Heart right ventricle (tissue), 16 donors: Measurements from ENCODE around the gene SNIP1. TPM values are rescaled to one million over a fixed set of nuclear protein-coding genes. Genes with fewer than 3 reads are reported as not detected.

Experiments used
- ATAC-seq, 8 donors: fragments of 200-7000 bp; cut with Tn5 transposase; one replicate each; pipeline ENCODE4 v1.9.1; 2020; ENCODE audit warnings: mild to moderate bottlenecking in 8 of 8, moderate library complexity in 8 of 8, moderate number of reproducible peaks in 1 of 8
- DNase-seq, 2 donors: peaks; one replicate each; pipeline ENCODE4 v3.0.0-alpha.2; 2020
- H3K27ac ChIP-seq, 10 donors: fragments of 200-600 bp; sonication (generic) in 2 of 10; one replicate each; pipeline versions ENCODE4 v1.5.0 to v1.8.0; 2020 to 2022; ENCODE audit warnings: mild to moderate bottlenecking in 3 of 10
- H3K27me3 ChIP-seq, 7 donors: fragments of 200-600 bp; one replicate each; pipeline ENCODE4 v1.8.0; 2021 to 2022; ENCODE audit warnings: mild to moderate bottlenecking in 2 of 7
- H3K36me3 ChIP-seq, 9 donors: fragments of 200-600 bp; sonication (generic) in 1 of 9; one replicate each; pipeline versions ENCODE4 v1.5.0 to v1.8.0; 2020 to 2022; ENCODE audit warnings: mild to moderate bottlenecking in 2 of 9
- H3K4me1 ChIP-seq, 9 donors: fragments of 200-600 bp; sonication (generic) in 1 of 9; one replicate each; pipeline versions ENCODE4 v1.5.0 to v1.8.0; 2020 to 2022; ENCODE audit warnings: mild to moderate bottlenecking in 4 of 9
- H3K4me3 ChIP-seq, 10 donors: fragments of 200-600 bp; sonication (generic) in 2 of 10; one replicate each; pipeline versions ENCODE4 v1.5.0 to v1.8.0; 2020 to 2022; ENCODE audit warnings: mild to moderate bottlenecking in 7 of 10, moderate library complexity in 2 of 10
- H3K9me3 ChIP-seq, 11 donors: fragments of 200-600 bp in 10 of 11; sonication (generic) in 2 of 11; one replicate each; pipeline versions ENCODE4 v1.5.0 to v1.8.0; 2013 to 2022; ENCODE audit warnings: mild to moderate bottlenecking in 2 of 11, control low read depth in 1 of 11, moderate library complexity in 1 of 11
- WGBS, 2 donors: extraction: QIAGEN DNeasy Blood & Tissue Kit; methylation state at CpG; one replicate each; pipeline ENCODE4 v1.1.7; 2013; ENCODE audit warnings: inconsistent platforms in 1 of 2; 5-methylcytosine and 5-hydroxymethylcytosine counted together
- intact Hi-C, 10 donors: fragments of 100-400 bp; cut with DNase I; formaldehyde crosslinking; loops; one replicate each; pipeline versions ENCODE4 v1.11.1 to v1.14.2; 2022
- long read RNA-seq, 3 donors: library from polyadenylated mRNA; unstranded; transcript quantifications; one replicate each; pipeline ENCODE4 v2.0.0, GENCODE V29; 2020 to 2021
- polyA plus RNA-seq, 2 donors: library from polyadenylated mRNA; stranded (reverse); fragments of 200-250 nt; gene quantifications; one replicate each; pipeline ENCODE4 v1.2.3, GENCODE V29; 2013
- total RNA-seq, 10 donors: library from RNA; stranded (reverse); fragmentation: NEBNext Ultra II Directional in 3 of 10; extraction: Animal tissue kit (Norgen Biotek cat#: 25700) in 3 of 10; gene quantifications; one replicate each; pipeline versions ENCODE4 v1.2.1 to v1.2.4, GENCODE V29; 2021 to 2023
- TF ChIP-seq, protein P1 (sequence below), 9 donors: fragments of 200-600 bp; sonication (generic) in 2 of 9; IDR thresholded peaks; one replicate each; pipeline versions ENCODE4 v1.5.0 to v1.8.0; 2021 to 2022; ENCODE audit warnings: antibody characterized with exemption in 9 of 9, mild to moderate bottlenecking in 5 of 9, moderate library complexity in 1 of 9
- donor health status: Arrhythmogenic right ventricular cardiomyopathy.
- donor health status: ischemic (EF 13 %, LVEDD 7.1; RV severe dilation, severe dysfunction).
- donor health status: healthy with polysubstance abuse.
- donor health status: DM: no; HTN: yes; CAD: no.
- donor health status: DM: no; HTN: no; CAD: no.
- donor health status: ischemic (EF 25% LVEDD 6.9; RV normal size, moderate dysfunction).
- donor health status: ischemic (EF 25% LVEDD 5.7; RV mildly dilated, moderate dysfunction).
- donor health status: healthy.
- donor health status: DM: yes; HTN: yes; CAD: no.
- donor health status: Ischemic cardiomyopathy.
- donor health status: ischemic (EF 35%, LVEDD 5.7; RV mildly dilated, moderate dysfunction).
- donor health status: nonischemic (EF 11% LVEDD 7.7; RV severe dilation, severe dysfunction).
- donor health status: DM: yes; HTN: yes; CAD: no.
- donor health status: PGD.
- donor health status: ischemic (EF 29% LVEDD 5.4; RV normal size, mild dysfunction).
- donor health status: nonischemic (EF 23%, LVEDD 6.1; RV moderate dilation, normal function).

Gene SNIP1, protein sequence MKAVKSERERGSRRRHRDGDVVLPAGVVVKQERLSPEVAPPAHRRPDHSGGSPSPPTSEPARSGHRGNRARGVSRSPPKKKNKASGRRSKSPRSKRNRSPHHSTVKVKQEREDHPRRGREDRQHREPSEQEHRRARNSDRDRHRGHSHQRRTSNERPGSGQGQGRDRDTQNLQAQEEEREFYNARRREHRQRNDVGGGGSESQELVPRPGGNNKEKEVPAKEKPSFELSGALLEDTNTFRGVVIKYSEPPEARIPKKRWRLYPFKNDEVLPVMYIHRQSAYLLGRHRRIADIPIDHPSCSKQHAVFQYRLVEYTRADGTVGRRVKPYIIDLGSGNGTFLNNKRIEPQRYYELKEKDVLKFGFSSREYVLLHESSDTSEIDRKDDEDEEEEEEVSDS
- total RNA-seq (10 to 100 TPM in 3 of 10 donors, 1 to 10 TPM in 7; 6.0 to 12.1 (median 9.2) TPM), polyA plus RNA-seq (1 to 10 TPM; 3.2 to 4.4 TPM)
- long read RNA-seq, donor 1, full-length matches to known transcripts, result 1 of 2 reads
- long read RNA-seq, donor 1, partial matches to known transcripts, result 0 of 2 reads
- long read RNA-seq, donor 1, other reads (novel, unspliced or antisense), result 1 of 2 reads
- long read RNA-seq, donor 2, full-length matches to known transcripts, result 2 of 3 reads
- long read RNA-seq, donor 2, partial matches to known transcripts, result 0 of 3 reads
- long read RNA-seq, donor 2, other reads (novel, unspliced or antisense), result 1 of 3 reads
- long read RNA-seq, donor 3, partial matches to known transcripts, result 0 of 2 reads
- long read RNA-seq, donor 3, other reads (novel, unspliced or antisense), result 0 of 2 reads

DNA sequence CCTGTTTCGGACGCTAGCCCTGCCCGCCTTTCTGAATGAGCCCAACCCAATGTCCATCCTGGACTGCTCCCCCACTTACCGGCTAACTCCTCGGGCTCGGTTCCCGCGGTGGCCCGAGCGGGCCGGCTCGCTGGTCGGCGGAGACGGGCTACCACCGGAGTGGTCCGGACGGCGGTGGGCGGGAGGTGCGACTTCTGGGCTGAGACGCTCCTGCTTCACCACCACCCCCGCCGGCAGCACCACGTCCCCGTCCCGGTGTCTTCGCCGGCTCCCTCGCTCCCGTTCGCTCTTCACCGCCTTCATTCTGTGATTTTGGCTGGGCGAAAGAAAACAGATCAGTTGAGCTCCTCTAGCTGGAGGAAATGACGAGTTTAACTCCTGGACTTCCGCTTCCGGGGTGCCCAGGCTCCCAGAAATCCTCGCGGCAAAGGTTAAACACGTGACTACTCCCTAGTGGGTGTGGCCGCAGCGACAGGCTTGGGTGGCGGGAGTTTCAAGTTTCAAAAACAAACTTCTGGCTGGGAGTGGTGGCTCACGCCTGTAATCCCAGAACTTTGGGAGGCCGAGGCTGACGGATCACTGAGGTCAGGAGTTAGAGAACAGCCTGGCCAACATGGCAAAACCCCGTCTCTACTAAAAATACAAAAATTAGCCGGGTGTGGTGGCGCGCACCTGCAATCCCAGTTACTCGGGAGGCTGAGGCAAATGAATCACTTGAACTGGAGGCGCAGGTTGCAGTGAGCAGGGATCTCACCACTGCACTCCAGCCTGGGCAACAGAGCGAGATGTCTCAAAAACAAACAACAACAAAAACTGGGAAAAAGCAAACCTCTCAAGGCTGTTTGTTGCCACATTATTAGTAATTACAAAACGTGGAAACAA, at the start of gene SNIP1:
TSS of gene SNIP1 (minus strand) at position 367 of the 882 bp plus-strand sequence. CDS start at position 303, 64 bp downstream.
- Histone ChIP-seq H3K27me3 (no peaks in the 10 kb centered on the region), H3K4me3 (peak within 1 kb of the TSS; percentile 75 to 100 (median 93)), H3K36me3 (peaks cover 0 to 32% (median 0%) of the 10 kb centered on the region in 9 donors), H3K27ac (peak within 1 kb of the TSS; percentile 46 to 95 (median 85)), H3K4me1 (peaks cover 11 to 53% (median 35%) of the 10 kb centered on the region in 9 donors), H3K9me3 (no peaks in the 10 kb centered on the region)
- intact Hi-C loops, result loop anchor here in 2 of 10 donors (2.0 to 5.0 kb wide), 3 partner anchors 37 to 43 kb away; partner anchors contain the start of genes GNL2 (in 1 of the 2) and MEAF6 (in 1 of the 2)
- TF ChIP-seq, protein P1, sequence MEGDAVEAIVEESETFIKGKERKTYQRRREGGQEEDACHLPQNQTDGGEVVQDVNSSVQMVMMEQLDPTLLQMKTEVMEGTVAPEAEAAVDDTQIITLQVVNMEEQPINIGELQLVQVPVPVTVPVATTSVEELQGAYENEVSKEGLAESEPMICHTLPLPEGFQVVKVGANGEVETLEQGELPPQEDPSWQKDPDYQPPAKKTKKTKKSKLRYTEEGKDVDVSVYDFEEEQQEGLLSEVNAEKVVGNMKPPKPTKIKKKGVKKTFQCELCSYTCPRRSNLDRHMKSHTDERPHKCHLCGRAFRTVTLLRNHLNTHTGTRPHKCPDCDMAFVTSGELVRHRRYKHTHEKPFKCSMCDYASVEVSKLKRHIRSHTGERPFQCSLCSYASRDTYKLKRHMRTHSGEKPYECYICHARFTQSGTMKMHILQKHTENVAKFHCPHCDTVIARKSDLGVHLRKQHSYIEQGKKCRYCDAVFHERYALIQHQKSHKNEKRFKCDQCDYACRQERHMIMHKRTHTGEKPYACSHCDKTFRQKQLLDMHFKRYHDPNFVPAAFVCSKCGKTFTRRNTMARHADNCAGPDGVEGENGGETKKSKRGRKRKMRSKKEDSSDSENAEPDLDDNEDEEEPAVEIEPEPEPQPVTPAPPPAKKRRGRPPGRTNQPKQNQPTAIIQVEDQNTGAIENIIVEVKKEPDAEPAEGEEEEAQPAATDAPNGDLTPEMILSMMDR (IDR thresholded peaks at IDR 0.05), result no peak
- DNase-seq (peak; percentile 86 to 95), ATAC-seq (peak; percentile 94 to 98 (median 96))
- 13% methylated on average over 54 of the region's 54 CpGs for WGBS, 2 donors

DNA sequence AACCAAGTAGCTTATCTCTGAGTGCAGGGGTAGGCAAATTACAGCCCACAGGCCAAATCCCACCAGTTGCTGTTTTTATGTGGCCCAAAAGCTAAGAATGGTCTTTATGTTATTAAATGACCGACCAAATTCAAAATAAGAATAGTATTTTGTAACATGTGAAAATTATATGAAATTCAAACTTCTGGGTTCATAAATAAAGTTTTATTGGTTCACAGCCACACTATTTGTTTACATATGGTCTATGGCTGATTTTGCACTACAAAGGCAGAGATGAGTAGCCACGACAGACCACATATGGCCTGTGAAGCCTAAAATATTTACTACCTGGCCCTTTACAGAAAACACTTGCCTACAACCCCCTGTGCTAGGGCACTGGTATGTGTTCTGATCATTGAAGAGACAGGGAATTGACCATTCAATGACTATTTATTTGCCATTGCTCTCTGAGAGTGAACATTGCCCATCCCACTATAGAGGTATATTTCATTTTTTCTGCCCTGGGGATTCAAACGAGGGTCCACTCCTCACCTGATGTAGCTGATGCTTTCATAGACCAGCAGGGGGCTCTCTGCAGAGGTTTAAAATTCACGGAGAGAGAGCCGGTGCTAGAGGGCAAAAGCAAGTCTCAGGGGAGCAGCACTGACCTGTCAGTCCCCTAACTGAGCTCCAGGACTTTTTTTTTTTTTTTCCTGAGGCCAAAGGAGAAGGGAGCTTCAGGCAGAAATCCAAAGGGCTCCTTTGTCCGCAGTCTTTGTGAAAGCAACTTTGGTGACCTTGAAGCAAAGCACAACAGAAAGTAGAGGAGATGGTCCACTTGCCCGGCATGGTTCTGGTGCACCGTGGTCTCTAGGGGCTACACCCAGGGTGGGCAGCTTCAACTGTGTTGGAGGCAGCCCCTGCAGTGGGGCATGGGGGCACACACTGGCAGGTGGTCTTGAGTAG, 48.9 kb upstream of the SNIP1 start:
- intact Hi-C loops, result loop anchor here in 7 of 10 donors (2.0 to 5.0 kb wide), 4 partner anchors 69 to 80 kb away; no protein-coding TSS in a partner anchor
- TF ChIP-seq, protein P1 (IDR thresholded peaks at IDR 0.05), result peak in 8 of 9 donors; percentile 16 to 71 (median 62)
- Histone ChIP-seq H3K9me3 (no peaks in the 10 kb centered on the region), H3K36me3 (no peaks in the 10 kb centered on the region), H3K27ac (no peak overlapping the region), H3K4me1 (peaks cover 0 to 7% (median 0%) of the 10 kb centered on the region in 9 donors), H3K4me3 (no peak overlapping the region), H3K27me3 (peaks cover 0 to 50% (median 13%) of the 10 kb centered on the region in 7 donors)
- ATAC-seq, result peak in 3 of 8 donors; percentile 44 to 56 (median 56)
- 37 to 38% methylated on average over 8 of the region's 8 CpGs for WGBS, 2 donors
- peak in 1 of 2 donors; percentile 7 for DNase-seq

DNA sequence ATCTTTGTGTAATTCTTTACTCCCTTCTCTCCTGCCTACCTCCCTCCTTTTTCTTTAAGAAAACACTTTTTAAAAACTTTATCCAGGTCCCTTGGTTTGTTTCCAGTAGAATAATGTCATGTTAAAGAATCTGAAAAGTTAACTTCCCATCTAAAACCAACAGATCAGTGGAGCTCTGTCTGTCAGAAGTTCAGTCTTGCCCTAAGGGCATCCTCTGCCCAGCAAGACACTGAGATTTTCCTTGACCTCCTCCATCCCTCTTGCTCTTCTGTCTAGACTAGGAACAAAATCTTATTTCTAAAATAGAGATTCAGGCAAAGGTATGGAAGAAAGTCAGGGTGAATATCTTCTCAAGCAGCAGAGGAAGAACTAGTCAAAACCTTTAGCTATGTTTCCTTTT, 47.3 kb upstream of the SNIP1 start:
- DNase-seq (no peak), ATAC-seq (no peak)
- H3K4me3 ChIP-seq, result no peak overlapping the region
- no peaks in the 10 kb centered on the region for H3K36me3 ChIP-seq
- TF ChIP-seq, protein P1 (IDR thresholded peaks at IDR 0.05), result no peak
- peaks cover 0 to 9% (median 1%) of the 10 kb centered on the region in 9 donors for H3K4me1 ChIP-seq
- peaks cover 0 to 36% (median 4%) of the 10 kb centered on the region in 7 donors for H3K27me3 ChIP-seq
- intact Hi-C loops, result loop anchor here in 6 of 10 donors (2.0 to 5.0 kb wide), 3 partner anchors 71 to 81 kb away; no protein-coding TSS in a partner anchor
- no peak overlapping the region for H3K27ac ChIP-seq
- no peaks in the 10 kb centered on the region for H3K9me3 ChIP-seq
